Endothelial cell of umbilical vein (primary cell): ENCODE measurements around the gene AGA.

ENCODE experiments used
- EZH2 ChIP-seq: IDR thresholded peaks from 2 replicates; pipeline ENCODE4 v1.6.1; 2012; ENCODE audit warnings: borderline replicate concordance, low read depth, mild to moderate bottlenecking, moderate library complexity, low read length, inconsistent platforms; ENCODE audit not compliant: severe bottlenecking
- FOS ChIP-seq: IDR thresholded peaks from 2 replicates; pipeline ENCODE4 v1.6.1; 2011; ENCODE audit warnings: mild to moderate bottlenecking, low read length, moderate library complexity, borderline replicate concordance; ENCODE audit not compliant: insufficient read depth
- JUN ChIP-seq: IDR thresholded peaks from 2 replicates; pipeline ENCODE4 v1.6.1; 2011; ENCODE audit warnings: borderline replicate concordance, low read depth; ENCODE audit not compliant: insufficient read length, insufficient read depth
- POLR2A ChIP-seq: IDR thresholded peaks from 2 replicates; pipeline ENCODE4 v1.6.1; 2012; ENCODE audit warnings: low read depth, mild to moderate bottlenecking, control low read depth, low read length
- POLR2AphosphoS5 ChIP-seq: IDR thresholded peaks from 2 replicates; pipeline ENCODE4 v1.6.1; 2012; ENCODE audit warnings: low read depth, mild to moderate bottlenecking, control low read depth, low read length, moderate library complexity; ENCODE audit not compliant: insufficient read depth
- TF ChIP-seq, protein P1 (sequence below), 2 donors: IDR thresholded peaks; 1 replicate in 1 of 2; 2 replicates in 1 of 2; pipeline ENCODE4 v1.5.1; 2011; ENCODE audit warnings: low read length in 2 of 2, mild to moderate bottlenecking in 2 of 2, moderate library complexity in 2 of 2, control low read depth in 1 of 2, inconsistent platforms in 1 of 2, low read depth in 1 of 2; ENCODE audit not compliant: insufficient read depth in 1 of 2; ENCODE audit errors: extremely low read depth in 1 of 2
- TF ChIP-seq, protein P2 (sequence below): IDR thresholded peaks from 2 replicates; pipeline ENCODE4 v1.6.1; 2011; ENCODE audit not compliant: insufficient read depth, insufficient read length

- TF ChIP-seq, protein P1, sequence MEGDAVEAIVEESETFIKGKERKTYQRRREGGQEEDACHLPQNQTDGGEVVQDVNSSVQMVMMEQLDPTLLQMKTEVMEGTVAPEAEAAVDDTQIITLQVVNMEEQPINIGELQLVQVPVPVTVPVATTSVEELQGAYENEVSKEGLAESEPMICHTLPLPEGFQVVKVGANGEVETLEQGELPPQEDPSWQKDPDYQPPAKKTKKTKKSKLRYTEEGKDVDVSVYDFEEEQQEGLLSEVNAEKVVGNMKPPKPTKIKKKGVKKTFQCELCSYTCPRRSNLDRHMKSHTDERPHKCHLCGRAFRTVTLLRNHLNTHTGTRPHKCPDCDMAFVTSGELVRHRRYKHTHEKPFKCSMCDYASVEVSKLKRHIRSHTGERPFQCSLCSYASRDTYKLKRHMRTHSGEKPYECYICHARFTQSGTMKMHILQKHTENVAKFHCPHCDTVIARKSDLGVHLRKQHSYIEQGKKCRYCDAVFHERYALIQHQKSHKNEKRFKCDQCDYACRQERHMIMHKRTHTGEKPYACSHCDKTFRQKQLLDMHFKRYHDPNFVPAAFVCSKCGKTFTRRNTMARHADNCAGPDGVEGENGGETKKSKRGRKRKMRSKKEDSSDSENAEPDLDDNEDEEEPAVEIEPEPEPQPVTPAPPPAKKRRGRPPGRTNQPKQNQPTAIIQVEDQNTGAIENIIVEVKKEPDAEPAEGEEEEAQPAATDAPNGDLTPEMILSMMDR (IDR thresholded peaks at IDR 0.05; ENCODE audit: extremely low read depth in 1 of 2, insufficient read depth in 1 of 2, low read depth in 1 of 2, low read length in 2 of 2) = no peak
- TF ChIP-seq POLR2AphosphoS5 (no peak), EZH2 (no peak), POLR2A (no peak), FOS (no peak), JUN (no peak)
- TF ChIP-seq, protein P2, sequence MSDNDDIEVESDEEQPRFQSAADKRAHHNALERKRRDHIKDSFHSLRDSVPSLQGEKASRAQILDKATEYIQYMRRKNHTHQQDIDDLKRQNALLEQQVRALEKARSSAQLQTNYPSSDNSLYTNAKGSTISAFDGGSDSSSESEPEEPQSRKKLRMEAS = no peak
Observed at GRCh38 chr4:177460460-177460859, 18.2 kb upstream of the AGA start.
